H7 (cell line): ENCODE measurements around the gene INPP5A. TPM values are rescaled to one million over a fixed set of nuclear protein-coding genes. Genes with fewer than 3 reads are reported as not detected.
"Not testable (repeated sequence)": the region's sequence is repeated elsewhere in the genome, so short reads cannot be mapped to it uniquely, and the experiment has no call there.

Experiments used
- DNase-seq: peaks from one replicate; pipeline ENCODE4 v3.0.0; 2012
- H3K27me3 ChIP-seq: 2 replicates; pipeline ENCODE4 v1.6.0; 2011; ENCODE audit warnings: mild to moderate bottlenecking, low read length; ENCODE audit not compliant: control insufficient read depth, insufficient read depth
- H3K36me3 ChIP-seq: replicated peaks from 2 replicates; pipeline ENCODE4 v1.5.1; 2011; ENCODE audit warnings: low read length; ENCODE audit not compliant: control insufficient read depth, insufficient read depth
- H3K4me3 ChIP-seq: 2 replicates; pipeline ENCODE4 v1.5.1; 2011; ENCODE audit warnings: low read depth, mild to moderate bottlenecking, control low read depth, low read length, moderate library complexity; ENCODE audit not compliant: insufficient read depth
- total RNA-seq: library from RNA; depleted of rRNA; stranded (reverse); fragments of >200 nt; shearing (Covaris generic); gene quantifications from 2 replicates; pipeline ENCODE4 v1.2.3, GENCODE V29; 2014

Gene INPP5A
- total RNA-seq, 1 experiment from 2014 or later = 29.2 TPM

- no peaks in the 10 kb centered on the region for H3K27me3 ChIP-seq
- no peak for DNase-seq
- no peak overlapping the region for H3K4me3 ChIP-seq
- H3K36me3 ChIP-seq = no peaks in the 10 kb centered on the region
These were observed 196.3 kb downstream of the INPP5A start for GRCh38 chr10:132733926-132734325.

GRCh38 chr10:132735341-132735775 is 197.8 kb downstream of the INPP5A start:
- no peak for DNase-seq
- Histone ChIP-seq H3K4me3 (no peak overlapping the region), H3K27me3 (no peaks in the 10 kb centered on the region), H3K36me3 (no peaks in the 10 kb centered on the region)

- no peaks in the 10 kb centered on the region for H3K36me3 ChIP-seq
- no peak overlapping the region for H3K4me3 ChIP-seq
- no peak for DNase-seq
- H3K27me3 ChIP-seq = no peaks in the 10 kb centered on the region
These were observed 198.4 kb downstream of the INPP5A start for GRCh38 chr10:132735923-132736391.

GRCh38 chr10:132737390-132738048 is 199.9 kb downstream of the INPP5A start:
- no peaks in the 10 kb centered on the region for H3K36me3 ChIP-seq
- no peak for DNase-seq

GRCh38 chr10:132738454-132739224 is 201.1 kb downstream of the INPP5A start:
- Histone ChIP-seq H3K27me3 (no peaks in the 10 kb centered on the region), H3K36me3 (no peaks in the 10 kb centered on the region), H3K4me3 (no peak overlapping the region)
- DNase-seq = no peak

More at GRCh38 chr10:132737390-132738048, 199.9 kb downstream of the INPP5A start:
- no peaks in the 10 kb centered on the region for H3K27me3 ChIP-seq
- no peak overlapping the region for H3K4me3 ChIP-seq

- Histone ChIP-seq H3K4me3 (no peak overlapping the region), H3K27me3 (no peaks in the 10 kb centered on the region), H3K36me3 (no peaks in the 10 kb centered on the region)
- no peak for DNase-seq
These were observed 201.6 kb downstream of the INPP5A start for GRCh38 chr10:132739225-132739613.

- Histone ChIP-seq H3K27me3 (no peaks in the 10 kb centered on the region), H3K4me3 (no peak overlapping the region), H3K36me3 (no peaks in the 10 kb centered on the region)
- no peak for DNase-seq
These were observed 203.0 kb downstream of the INPP5A start for GRCh38 chr10:132740588-132740987.

GRCh38 chr10:132742167-132742836 is 204.7 kb downstream of the INPP5A start:
- peak; percentile 68 for DNase-seq
- H3K36me3 ChIP-seq = no peaks in the 10 kb centered on the region
- H3K27me3 ChIP-seq = no peaks in the 10 kb centered on the region
- H3K4me3 ChIP-seq = no peak overlapping the region

- Histone ChIP-seq H3K27me3 (no peaks in the 10 kb centered on the region), H3K4me3 (no peak overlapping the region), H3K36me3 (no peaks in the 10 kb centered on the region)
- peak; percentile 69 for DNase-seq
These were observed 205.2 kb downstream of the INPP5A start for GRCh38 chr10:132742837-132743194.

GRCh38 chr10:132743196-132743924 is 205.8 kb downstream of the INPP5A start:
- H3K4me3 ChIP-seq, H3K27me3 ChIP-seq, DNase-seq, H3K36me3 ChIP-seq: not testable (repeated sequence)

- no peaks in the 10 kb centered on the region for H3K36me3 ChIP-seq
- H3K27me3 ChIP-seq = no peaks in the 10 kb centered on the region
- no peak for DNase-seq
- H3K4me3 ChIP-seq = no peak overlapping the region
These were observed 206.4 kb downstream of the INPP5A start for GRCh38 chr10:132743925-132744490.

GRCh38 chr10:132744839-132745238 is 207.3 kb downstream of the INPP5A start:
- DNase-seq = no peak
- Histone ChIP-seq H3K4me3 (no peak overlapping the region), H3K36me3 (no peaks in the 10 kb centered on the region), H3K27me3 (no peaks in the 10 kb centered on the region)

- no peak for DNase-seq
- no peaks in the 10 kb centered on the region for H3K27me3 ChIP-seq
- no peaks in the 10 kb centered on the region for H3K36me3 ChIP-seq
- no peak overlapping the region for H3K4me3 ChIP-seq
These were observed 207.9 kb downstream of the INPP5A start for GRCh38 chr10:132745511-132745910.

- no peaks in the 10 kb centered on the region for H3K36me3 ChIP-seq
- no peak overlapping the region for H3K4me3 ChIP-seq
- H3K27me3 ChIP-seq = no peaks in the 10 kb centered on the region
- no peak for DNase-seq
These were observed 208.4 kb downstream of the INPP5A start for GRCh38 chr10:132745971-132746370.
